SU-DHL-6 (cell line): ENCODE results near the gene RSU1.

Experiments
- H2AFZ ChIP-seq: fragments of 200-600 bp; sonication (generic); 2 replicates; pipeline ENCODE4 v1.6.1; 2014; ENCODE audit warnings: low read depth, mild to moderate bottlenecking, moderate library complexity, mixed read lengths, antibody characterized with exemption, low read length; ENCODE audit not compliant: severe bottlenecking
- H3F3A ChIP-seq: fragments of 200-600 bp; shearing (Covaris generic); 2 replicates; pipeline ENCODE4 v1.6.0; 2016; ENCODE audit warnings: antibody characterized with exemption, mild to moderate bottlenecking; ENCODE audit not compliant: insufficient read depth
- H3K27ac ChIP-seq: fragments of 200-600 bp; sonication (generic); 2 replicates; pipeline ENCODE4 v1.5.1; 2016; ENCODE audit warnings: low read depth, mild to moderate bottlenecking, low read length, moderate library complexity, mixed read lengths
- H3K27me3 ChIP-seq: fragments of 200-600 bp; sonication (generic), shearing (Covaris generic); 2 replicates; pipeline ENCODE4 v1.6.0; 2014; ENCODE audit warnings: mild to moderate bottlenecking, low read length
- H3K36me3 ChIP-seq: fragments of 200-600 bp; sonication (generic); 2 replicates; pipeline ENCODE4 v1.6.1; 2014; ENCODE audit warnings: mild to moderate bottlenecking, low read length, mixed read lengths
- H3K4me2 ChIP-seq: fragments of 300-600, 200-600 bp; shearing (Covaris generic), sonication (generic); 2 replicates; pipeline ENCODE4 v1.6.0; 2014; ENCODE audit warnings: low read length, low read depth, mild to moderate bottlenecking; ENCODE audit not compliant: poor library complexity, severe bottlenecking
- H3K4me3 ChIP-seq: fragments of 200-600 bp; sonication (generic); 2 replicates; pipeline ENCODE4 v1.5.1; 2014; ENCODE audit warnings: antibody characterized with exemption, low read length, mild to moderate bottlenecking, mixed read lengths; ENCODE audit not compliant: insufficient read depth, poor library complexity, severe bottlenecking
- H3K79me2 ChIP-seq: fragments of 200-600 bp; sonication (generic); 2 replicates; pipeline ENCODE4 v1.6.1; 2014; ENCODE audit warnings: mild to moderate bottlenecking, low read length, moderate library complexity; ENCODE audit not compliant: insufficient read depth
- H3K9ac ChIP-seq: fragments of 200-600 bp; sonication (generic); 2 replicates; pipeline ENCODE4 v1.7.0; 2014; ENCODE audit warnings: mild to moderate bottlenecking, low read length
- H3K9me2 ChIP-seq: fragments of 200-600 bp; sonication (generic); replicated peaks from 2 replicates; pipeline ENCODE4 v1.6.1; 2014; ENCODE audit warnings: low read length; ENCODE audit not compliant: insufficient read depth
- H3K9me3 ChIP-seq: fragments of 200-600 bp; sonication (generic); 2 replicates; pipeline ENCODE4 v1.6.1; 2014; ENCODE audit warnings: low read length, mixed read lengths; ENCODE audit not compliant: insufficient read depth
- H4K20me1 ChIP-seq: fragments of 200-600 bp; sonication (generic); 2 replicates; pipeline ENCODE4 v1.6.1; 2014; ENCODE audit warnings: low read depth, mild to moderate bottlenecking, antibody characterized with exemption, low read length, moderate library complexity, mixed read lengths
- CTCF ChIP-seq: fragments of 200-600 bp; sonication (generic); IDR thresholded peaks from one replicate; pipeline ENCODE4 v1.5.1; 2017; ENCODE audit warnings: antibody characterized with exemption, mild to moderate bottlenecking, low read length, moderate library complexity; ENCODE audit not compliant: insufficient read depth, poor library complexity, severe bottlenecking
- EZH2phosphoT487 ChIP-seq: fragments of 200-600 bp; sonication (generic), shearing (Covaris generic); conservative IDR thresholded peaks from 2 replicates; pipeline ENCODE4 v1.6.1; 2018; ENCODE audit warnings: mild to moderate bottlenecking, antibody characterized with exemption, low read length, moderate library complexity, mixed read lengths

RSU1 gene

GRCh38 chr10:16811292-16811691, 5.9 kb downstream of the RSU1 start:
- Histone ChIP-seq H4K20me1 (no peaks in the 10 kb centered on the region), H3K79me2 (peaks cover 88% of the 10 kb centered on the region), H3K4me3 (no peak overlapping the region)

GRCh38 chr10:16809074-16809718, 8.0 kb downstream of the RSU1 start:
- no peak overlapping the region for H3K27ac ChIP-seq
- no peak overlapping the region for H3K4me2 ChIP-seq
- TF ChIP-seq CTCF = peak; percentile 35
- TF ChIP-seq EZH2phosphoT487 = no peak
- H3F3A ChIP-seq = no peaks in the 10 kb centered on the region
- no peak overlapping the region for H2AFZ ChIP-seq
- no peak overlapping the region for H3K9ac ChIP-seq
- no peak overlapping the region for H3K4me3 ChIP-seq
- no peaks in the 10 kb centered on the region for H3K27me3 ChIP-seq
- no peaks in the 10 kb centered on the region for H3K9me2 ChIP-seq
- peaks cover 74% of the 10 kb centered on the region for H3K79me2 ChIP-seq
- H4K20me1 ChIP-seq = no peaks in the 10 kb centered on the region; the same call in 1 of the 2 replicates
- H3K36me3 ChIP-seq = no peaks in the 10 kb centered on the region
- H3K9me3 ChIP-seq = no peaks in the 10 kb centered on the region

More at GRCh38 chr10:16811292-16811691, 5.9 kb downstream of the RSU1 start:
- Histone ChIP-seq H3F3A (no peaks in the 10 kb centered on the region), H3K9me2 (no peaks in the 10 kb centered on the region), H3K27me3 (no peaks in the 10 kb centered on the region), H3K9ac (no peak overlapping the region), H3K36me3 (no peaks in the 10 kb centered on the region), H3K4me2 (no peak overlapping the region), H2AFZ (no peak overlapping the region), H3K9me3 (no peaks in the 10 kb centered on the region), H3K27ac (no peak overlapping the region)
- no peak for TF ChIP-seq CTCF
- TF ChIP-seq EZH2phosphoT487 = no peak

- no peaks in the 10 kb centered on the region for H3K9me2 ChIP-seq
- no peak for TF ChIP-seq EZH2phosphoT487
- no peak for TF ChIP-seq CTCF
Measured at GRCh38 chr10:16804123-16804522, 13.1 kb downstream of the RSU1 start.

More at GRCh38 chr10:16804123-16804522, 13.1 kb downstream of the RSU1 start:
- Histone ChIP-seq H3K79me2 (peaks cover 77% of the 10 kb centered on the region), H3K9me3 (no peaks in the 10 kb centered on the region), H3K4me2 (no peak overlapping the region), H3K27me3 (no peaks in the 10 kb centered on the region), H2AFZ (no peak overlapping the region), H3K9ac (no peak overlapping the region), H3K27ac (no peak overlapping the region), H3K4me3 (no peak overlapping the region), H3F3A (no peaks in the 10 kb centered on the region), H4K20me1 (peaks cover 4% of the 10 kb centered on the region; the same call in 1 of the 2 replicates), H3K36me3 (no peaks in the 10 kb centered on the region)
